Muscle layer of duodenum (tissue), 2 donors: ENCODE measurements around the gene SPTAN1.
"Not testable (repeated sequence)": the region's sequence is repeated elsewhere in the genome, so short reads cannot be mapped to it uniquely, and the experiment has no call there.

ENCODE experiments used
- H3K27ac ChIP-seq: one replicate; pipeline ENCODE4 v1.7.0; 2013; ENCODE audit warnings: mild to moderate bottlenecking, low read length
- H3K27me3 ChIP-seq: one replicate; pipeline ENCODE4 v1.7.0; 2013; ENCODE audit warnings: low read depth, mild to moderate bottlenecking, control low read depth, low read length
- H3K36me3 ChIP-seq, 2 donors: one replicate each; pipeline ENCODE4 v1.7.0; 2013; ENCODE audit warnings: low read length in 2 of 2, control low read depth in 1 of 2, mild to moderate bottlenecking in 1 of 2; ENCODE audit not compliant: insufficient read depth in 2 of 2, control insufficient read depth in 1 of 2
- H3K4me1 ChIP-seq, 2 donors: one replicate each; pipeline ENCODE4 v1.7.0; 2013; ENCODE audit warnings: low read length in 2 of 2, mild to moderate bottlenecking in 2 of 2, control low read depth in 1 of 2, moderate library complexity in 1 of 2; ENCODE audit not compliant: insufficient read depth in 2 of 2, control insufficient read depth in 1 of 2
- H3K4me3 ChIP-seq, 2 donors: one replicate each; pipeline ENCODE4 v1.7.0; 2013; ENCODE audit warnings: low read length in 2 of 2, low read depth in 1 of 2, mild to moderate bottlenecking in 1 of 2
- H3K9me3 ChIP-seq, 2 donors: one replicate each; pipeline ENCODE4 v1.7.0; 2013; ENCODE audit warnings: low read length in 2 of 2, control low read depth in 1 of 2, mild to moderate bottlenecking in 1 of 2; ENCODE audit not compliant: control insufficient read depth in 1 of 2
- donor health status: healthy.

SPTAN1 gene

GRCh38 chr9:128643519-128644300 lies 91.3 kb downstream of the SPTAN1 start:
- H3K27ac ChIP-seq, result no peak overlapping the region
- no peaks in the 10 kb centered on the region for H3K4me1 ChIP-seq
- H3K27me3 ChIP-seq, result no peaks in the 10 kb centered on the region
- H3K9me3 ChIP-seq, result no peaks in the 10 kb centered on the region
- no peaks in the 10 kb centered on the region for H3K36me3 ChIP-seq
- no peak overlapping the region for H3K4me3 ChIP-seq

- not testable (repeated sequence) for H3K36me3 ChIP-seq, H3K27me3 ChIP-seq, H3K27ac ChIP-seq, H3K4me3 ChIP-seq, H3K4me1 ChIP-seq, H3K9me3 ChIP-seq
Measured at GRCh38 chr9:128648206-128648605, 95.8 kb downstream of the SPTAN1 start.

GRCh38 chr9:128651798-128652197 lies 99.4 kb downstream of the SPTAN1 start:
- H3K4me1 ChIP-seq, result peaks cover 0 to 5% of the 10 kb centered on the region in 2 donors

GRCh38 chr9:128653908-128654307 lies 101.5 kb downstream of the SPTAN1 start:
- no peak overlapping the region for H3K27ac ChIP-seq

More at GRCh38 chr9:128651798-128652197, 99.4 kb downstream of the SPTAN1 start:
- peaks cover 0 to 2% of the 10 kb centered on the region in 2 donors for H3K36me3 ChIP-seq
- no peak overlapping the region for H3K4me3 ChIP-seq
- H3K9me3 ChIP-seq, result no peaks in the 10 kb centered on the region
- H3K27me3 ChIP-seq, result no peaks in the 10 kb centered on the region
- no peak overlapping the region for H3K27ac ChIP-seq

GRCh38 chr9:128654481-128654880 lies 102.1 kb downstream of the SPTAN1 start:
- H3K27me3 ChIP-seq, result no peaks in the 10 kb centered on the region
- H3K4me1 ChIP-seq, result peaks cover 0 to 5% of the 10 kb centered on the region in 2 donors
- H3K36me3 ChIP-seq, result peaks cover 0 to 3% of the 10 kb centered on the region in 2 donors
- no peaks in the 10 kb centered on the region for H3K9me3 ChIP-seq
- no peak overlapping the region for H3K27ac ChIP-seq
- no peak overlapping the region for H3K4me3 ChIP-seq

More at GRCh38 chr9:128653908-128654307, 101.5 kb downstream of the SPTAN1 start:
- Histone ChIP-seq H3K9me3 (no peaks in the 10 kb centered on the region), H3K36me3 (peaks cover 0 to 3% of the 10 kb centered on the region in 2 donors), H3K4me3 (no peak overlapping the region), H3K4me1 (peaks cover 0 to 5% of the 10 kb centered on the region in 2 donors), H3K27me3 (no peaks in the 10 kb centered on the region)

- no peaks in the 10 kb centered on the region for H3K27me3 ChIP-seq
- H3K4me3 ChIP-seq, result peak within 1 kb of the TSS; percentile 83 to 85
- H3K9me3 ChIP-seq, result no peaks in the 10 kb centered on the region
- peaks cover 0 to 5% of the 10 kb centered on the region in 2 donors for H3K4me1 ChIP-seq
- peaks cover 0 to 3% of the 10 kb centered on the region in 2 donors for H3K36me3 ChIP-seq
- peak within 1 kb of the TSS; percentile 100 for H3K27ac ChIP-seq
Measured at GRCh38 chr9:128656416-128657343, 104.3 kb downstream of the SPTAN1 start, which contains the start of gene DYNC2I2. TSS of gene DYNC2I2 (minus strand) at chr9:128656847. CDS start at chr9:128656726, 121 bp downstream.

DNA sequence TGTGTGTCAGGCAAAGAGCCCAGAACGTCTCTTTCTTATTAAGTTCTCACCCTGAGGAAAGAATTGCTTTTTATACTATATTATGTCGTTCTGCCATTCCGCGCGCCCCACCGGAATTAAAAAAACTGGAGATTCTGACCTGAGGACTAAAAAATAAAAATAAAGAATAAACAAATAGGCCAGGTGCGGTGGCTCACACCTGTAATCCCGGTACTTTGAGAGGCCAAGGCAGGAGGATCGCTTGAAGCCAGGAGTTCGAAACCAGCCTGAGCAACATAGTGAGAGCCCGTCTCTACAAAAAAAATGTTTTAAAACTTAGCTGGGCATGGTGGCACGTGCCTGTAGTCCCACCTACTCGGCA lies 104.9 kb downstream of the SPTAN1 start:
- peaks cover 0 to 3% of the 10 kb centered on the region in 2 donors for H3K36me3 ChIP-seq
- H3K4me1 ChIP-seq, result peaks cover 0 to 5% of the 10 kb centered on the region in 2 donors
- peak overlapping the region; percentile 83 to 85 for H3K4me3 ChIP-seq
- H3K27ac ChIP-seq, result peak overlapping the region; percentile 100
- no peaks in the 10 kb centered on the region for H3K9me3 ChIP-seq
- no peaks in the 10 kb centered on the region for H3K27me3 ChIP-seq

GRCh38 chr9:128657796-128658195 lies 105.4 kb downstream of the SPTAN1 start:
- H3K4me1 ChIP-seq, result peaks cover 0 to 5% of the 10 kb centered on the region in 2 donors
- H3K9me3 ChIP-seq, result no peaks in the 10 kb centered on the region
- H3K27me3 ChIP-seq, result no peaks in the 10 kb centered on the region
- peaks cover 0 to 3% of the 10 kb centered on the region in 2 donors for H3K36me3 ChIP-seq
- H3K4me3 ChIP-seq, result no peak overlapping the region
- H3K27ac ChIP-seq, result no peak overlapping the region

GRCh38 chr9:128666481-128666941 lies 114.1 kb downstream of the SPTAN1 start:
- not testable (repeated sequence) for H3K27me3 ChIP-seq, H3K4me1 ChIP-seq, H3K9me3 ChIP-seq, H3K27ac ChIP-seq, H3K36me3 ChIP-seq, H3K4me3 ChIP-seq

- Histone ChIP-seq H3K4me3 (no peak overlapping the region), H3K27ac (no peak overlapping the region), H3K4me1 (no peaks in the 10 kb centered on the region), H3K36me3 (no peaks in the 10 kb centered on the region), H3K9me3 (no peaks in the 10 kb centered on the region), H3K27me3 (no peaks in the 10 kb centered on the region)
Measured at GRCh38 chr9:128669786-128670185, 117.4 kb downstream of the SPTAN1 start.

DNA sequence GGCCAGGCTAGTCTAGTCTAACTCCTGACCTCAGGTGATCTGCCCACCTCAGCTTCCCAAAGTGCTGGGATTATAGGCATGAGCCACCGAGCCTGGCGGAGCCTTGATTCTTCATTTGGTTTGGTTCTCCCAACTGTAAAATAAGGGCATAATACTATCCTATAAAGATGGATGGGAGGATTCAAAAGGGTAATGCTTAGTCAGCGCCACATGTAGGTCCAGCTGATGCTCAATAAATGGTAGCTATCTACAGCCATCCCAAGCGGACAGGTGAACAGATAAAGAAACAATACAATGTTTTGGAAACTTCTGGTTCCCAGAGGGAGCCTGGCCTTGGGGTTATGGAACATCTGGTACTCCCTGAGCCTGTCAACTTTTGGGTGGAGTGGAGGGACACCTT lies 123.0 kb downstream of the SPTAN1 start:
- Histone ChIP-seq H3K36me3 (no peaks in the 10 kb centered on the region), H3K27ac (no peak overlapping the region), H3K4me1 (no peaks in the 10 kb centered on the region), H3K4me3 (no peak overlapping the region), H3K9me3 (no peaks in the 10 kb centered on the region), H3K27me3 (no peaks in the 10 kb centered on the region)
